Ramos (cell line): ENCODE results near the gene B3GLCT.
"Not testable (repeated sequence)": the region's sequence is repeated elsewhere in the genome, so short reads cannot be mapped to it uniquely, and the experiment has no call there.

Experiments used
- in situ Hi-C: fragments of 300-500 bp; cut with MboI; formaldehyde crosslinking; loops from one replicate; pipeline ENCODE4 v1.14.3; 2022; ENCODE audit warnings: low sequenced_read_pairs; ENCODE audit not compliant: unreplicated experiment

B3GLCT gene

GRCh38 chr13:31199849-31200636, at the start of gene B3GLCT:
Gene B3GLCT, plus strand, starts transcription at chr13:31199975. Its CDS starts 110 bp downstream, at chr13:31200085.
- in situ Hi-C loops = no loop called here

- in situ Hi-C loops = no loop called here
Measured at GRCh38 chr13:31150315-31150985, 49.3 kb upstream of the B3GLCT start.

- in situ Hi-C loops = no loop called here
Measured at GRCh38 chr13:31151837-31152236, 47.9 kb upstream of the B3GLCT start.

- in situ Hi-C loops = no loop called here
Measured at GRCh38 chr13:31154939-31155338, 44.8 kb upstream of the B3GLCT start.

- in situ Hi-C loops = no loop called here
Measured at GRCh38 chr13:31159306-31159705, 40.5 kb upstream of the B3GLCT start.

- in situ Hi-C loops = no loop called here
Measured at GRCh38 chr13:31160857-31161556, 38.8 kb upstream of the B3GLCT start.

GRCh38 chr13:31161557-31162150, 38.1 kb upstream of the B3GLCT start, which contains the start of gene HSPH1:
Gene HSPH1, minus strand, starts transcription at chr13:31161904. Its CDS starts 322 bp downstream, at chr13:31161582.
- in situ Hi-C loops = no loop called here

GRCh38 chr13:31162151-31163008, 37.4 kb upstream of the B3GLCT start:
- in situ Hi-C loops = no loop called here

GRCh38 chr13:31166591-31166990, 33.2 kb upstream of the B3GLCT start:
- in situ Hi-C loops = no loop called here

- in situ Hi-C loops = no loop called here
Measured at GRCh38 chr13:31167490-31167889, 32.3 kb upstream of the B3GLCT start.

GRCh38 chr13:31168166-31168565, 31.6 kb upstream of the B3GLCT start:
- in situ Hi-C loops = no loop called here

GRCh38 chr13:31168736-31169135, 31.0 kb upstream of the B3GLCT start:
- in situ Hi-C loops = no loop called here

- in situ Hi-C loops = no loop called here
Measured at GRCh38 chr13:31172001-31172400, 27.8 kb upstream of the B3GLCT start.

- in situ Hi-C loops = no loop called here
Measured at GRCh38 chr13:31172535-31172934, 27.2 kb upstream of the B3GLCT start.

- in situ Hi-C loops = no loop called here
Measured at GRCh38 chr13:31174018-31174417, 25.8 kb upstream of the B3GLCT start.

GRCh38 chr13:31175847-31176532, 23.8 kb upstream of the B3GLCT start:
- in situ Hi-C loops = no loop called here

GRCh38 chr13:31177813-31178495, 21.8 kb upstream of the B3GLCT start:
- in situ Hi-C loops = not testable (repeated sequence)

- in situ Hi-C loops = no loop called here
Measured at GRCh38 chr13:31179241-31179640, 20.5 kb upstream of the B3GLCT start.

- in situ Hi-C loops = no loop called here
Measured at GRCh38 chr13:31179754-31180153, 20.0 kb upstream of the B3GLCT start.
